ENCODE measurements around the gene IL1RAPL1. TPM values are rescaled to one million over a fixed set of nuclear protein-coding genes. Genes with fewer than 3 reads are reported as not detected.

IL1RAPL1 gene
- total and polyA plus RNA-seq, 8 donors = 0.06 to 3.3 (median 0.31) TPM; not detected in 3

GRCh38 chrX:28585767-28586166 lies 1.5 kb upstream of the IL1RAPL1 start:
- Histone ChIP-seq H3K27ac (no peak overlapping the region), H3K9me3 (no peaks in the 10 kb centered on the region), H3K27me3 (peaks cover 0 to 18% (median 0%) of the 10 kb centered on the region in 3 donors), H3K36me3 (no peaks in the 10 kb centered on the region), H3K4me3 (peak overlapping the region in 3 of 4 donors; percentile 26 to 36 (median 34)), H3K4me1 (no peaks in the 10 kb centered on the region)
- TF ChIP-seq POLR2AphosphoS5 (IDR thresholded peaks at IDR 0.05) (no peak), CTCF (IDR thresholded peaks at IDR 0.05) (no peak), POLR2A (IDR thresholded peaks at IDR 0.05) (no peak), EP300 (IDR thresholded peaks at IDR 0.05) (no peak)
- 32 to 53% (median 47%) methylated on average over 10 of the region's 10 CpGs for WGBS, 5 donors
- DNase-seq = peak in 1 of 2 donors; percentile 8
- intact Hi-C loops (cut with DNase I; ENCODE audit: low total_unique reads) = no loop called here

GRCh38 chrX:28586286-28586685 lies 960 bp upstream of the IL1RAPL1 start:
- intact Hi-C loops (cut with DNase I; ENCODE audit: low total_unique reads) = no loop called here
- 1 to 32% (median 6%) methylated on average over 9 of the region's 9 CpGs for WGBS, 5 donors
- peak in 1 of 2 donors; percentile 62 for DNase-seq

GRCh38 chrX:28589046-28589445 lies 1.8 kb downstream of the IL1RAPL1 start:
- intact Hi-C loops (cut with DNase I; ENCODE audit: low total_unique reads) = no loop called here
- H3K27ac ChIP-seq = no peak overlapping the region
- no peaks in the 10 kb centered on the region for H3K4me1 ChIP-seq
- H3K9me3 ChIP-seq = no peaks in the 10 kb centered on the region
- peak overlapping the region in 3 of 4 donors; percentile 5 to 36 (median 26) for H3K4me3 ChIP-seq
- 43 to 65% (median 52%) methylated on average over 5 of the region's 5 CpGs for WGBS, 5 donors
- DNase-seq = no peak
- H3K36me3 ChIP-seq = no peaks in the 10 kb centered on the region
- peaks cover 0 to 13% (median 0%) of the 10 kb centered on the region in 3 donors for H3K27me3 ChIP-seq
- TF ChIP-seq POLR2AphosphoS5 (IDR thresholded peaks at IDR 0.05) (no peak), CTCF (IDR thresholded peaks at IDR 0.05) (no peak), EP300 (IDR thresholded peaks at IDR 0.05) (no peak), POLR2A (IDR thresholded peaks at IDR 0.05) (no peak)

More at GRCh38 chrX:28586286-28586685, 960 bp upstream of the IL1RAPL1 start:
- H3K4me1 ChIP-seq = no peaks in the 10 kb centered on the region
- H3K27ac ChIP-seq = peak overlapping the region in 2 of 5 donors; percentile 17 to 36
- no peaks in the 10 kb centered on the region for H3K36me3 ChIP-seq
- H3K27me3 ChIP-seq = peaks cover 0 to 18% (median 0%) of the 10 kb centered on the region in 3 donors
- H3K9me3 ChIP-seq = no peaks in the 10 kb centered on the region
- peak overlapping the region; percentile 26 to 36 (median 33) for H3K4me3 ChIP-seq
- TF ChIP-seq POLR2AphosphoS5 (IDR thresholded peaks at IDR 0.05) (no peak), CTCF (IDR thresholded peaks at IDR 0.05) (no peak), POLR2A (IDR thresholded peaks at IDR 0.05) (no peak), EP300 (IDR thresholded peaks at IDR 0.05) (no peak)

- H3K27ac ChIP-seq = no peak overlapping the region
- 35 to 61% (median 54%) methylated on average over 2 of the region's 2 CpGs for WGBS, 5 donors
- no peaks in the 10 kb centered on the region for H3K36me3 ChIP-seq
- TF ChIP-seq POLR2A (IDR thresholded peaks at IDR 0.05) (no peak), POLR2AphosphoS5 (IDR thresholded peaks at IDR 0.05) (no peak), CTCF (IDR thresholded peaks at IDR 0.05) (no peak), EP300 (IDR thresholded peaks at IDR 0.05) (no peak)
- peaks cover 0 to 8% (median 0%) of the 10 kb centered on the region in 3 donors for H3K27me3 ChIP-seq
- intact Hi-C loops (cut with DNase I; ENCODE audit: low total_unique reads) = no loop called here
- no peaks in the 10 kb centered on the region for H3K4me1 ChIP-seq
- DNase-seq = peak in 1 of 2 donors; percentile 48
- H3K4me3 ChIP-seq = no peak overlapping the region
- H3K9me3 ChIP-seq = no peaks in the 10 kb centered on the region
Observed at GRCh38 chrX:28590396-28590795, 3.1 kb downstream of the IL1RAPL1 start.
